ENCODE data around the gene PAX3. TPM values are rescaled to one million over a fixed set of nuclear protein-coding genes. Genes with fewer than 3 reads are reported as not detected.

Gene PAX3
- total RNA-seq, 1 donor from 2014 or later: not detected

DNA sequence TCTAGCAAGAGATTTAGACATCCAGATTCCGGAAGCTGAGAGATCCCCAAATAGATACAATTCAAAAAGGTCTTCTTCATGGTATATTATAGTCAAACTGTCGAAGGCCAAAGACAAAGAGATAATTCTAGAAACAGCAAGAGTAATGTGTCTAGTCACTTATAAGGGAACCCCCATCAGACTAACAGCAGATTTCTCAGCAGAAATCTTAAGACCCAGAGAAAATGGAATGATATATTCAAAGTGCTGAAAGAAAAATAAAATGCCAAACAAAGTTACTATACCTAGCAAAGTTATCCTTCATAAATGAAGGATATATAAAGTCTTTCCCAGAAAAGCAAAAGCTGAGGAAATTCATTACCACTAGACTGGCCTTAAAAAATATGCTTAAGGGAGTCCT, 36.1 kb upstream of the PAX3 start:
- Histone ChIP-seq H3K27ac (no peak overlapping the region), H3K4me1 (no peaks in the 10 kb centered on the region), H3K4me3 (no peak overlapping the region), H3K9me3 (no peaks in the 10 kb centered on the region), H3K36me3 (no peaks in the 10 kb centered on the region), H3K27me3 (no peaks in the 10 kb centered on the region)
- TF ChIP-seq, protein P1, sequence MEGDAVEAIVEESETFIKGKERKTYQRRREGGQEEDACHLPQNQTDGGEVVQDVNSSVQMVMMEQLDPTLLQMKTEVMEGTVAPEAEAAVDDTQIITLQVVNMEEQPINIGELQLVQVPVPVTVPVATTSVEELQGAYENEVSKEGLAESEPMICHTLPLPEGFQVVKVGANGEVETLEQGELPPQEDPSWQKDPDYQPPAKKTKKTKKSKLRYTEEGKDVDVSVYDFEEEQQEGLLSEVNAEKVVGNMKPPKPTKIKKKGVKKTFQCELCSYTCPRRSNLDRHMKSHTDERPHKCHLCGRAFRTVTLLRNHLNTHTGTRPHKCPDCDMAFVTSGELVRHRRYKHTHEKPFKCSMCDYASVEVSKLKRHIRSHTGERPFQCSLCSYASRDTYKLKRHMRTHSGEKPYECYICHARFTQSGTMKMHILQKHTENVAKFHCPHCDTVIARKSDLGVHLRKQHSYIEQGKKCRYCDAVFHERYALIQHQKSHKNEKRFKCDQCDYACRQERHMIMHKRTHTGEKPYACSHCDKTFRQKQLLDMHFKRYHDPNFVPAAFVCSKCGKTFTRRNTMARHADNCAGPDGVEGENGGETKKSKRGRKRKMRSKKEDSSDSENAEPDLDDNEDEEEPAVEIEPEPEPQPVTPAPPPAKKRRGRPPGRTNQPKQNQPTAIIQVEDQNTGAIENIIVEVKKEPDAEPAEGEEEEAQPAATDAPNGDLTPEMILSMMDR (IDR thresholded peaks at IDR 0.05): no peak
- TF ChIP-seq POLR2A (IDR thresholded peaks at IDR 0.05): no peak
- TF ChIP-seq POLR2AphosphoS5 (IDR thresholded peaks at IDR 0.05; ENCODE audit: insufficient read depth in 1 of 2, low read depth in 1 of 2): no peak
- intact Hi-C loops (cut with DNase I): no loop called here
- no peak for DNase-seq (ENCODE audit: extremely low spot score in 2 of 2)

DNA sequence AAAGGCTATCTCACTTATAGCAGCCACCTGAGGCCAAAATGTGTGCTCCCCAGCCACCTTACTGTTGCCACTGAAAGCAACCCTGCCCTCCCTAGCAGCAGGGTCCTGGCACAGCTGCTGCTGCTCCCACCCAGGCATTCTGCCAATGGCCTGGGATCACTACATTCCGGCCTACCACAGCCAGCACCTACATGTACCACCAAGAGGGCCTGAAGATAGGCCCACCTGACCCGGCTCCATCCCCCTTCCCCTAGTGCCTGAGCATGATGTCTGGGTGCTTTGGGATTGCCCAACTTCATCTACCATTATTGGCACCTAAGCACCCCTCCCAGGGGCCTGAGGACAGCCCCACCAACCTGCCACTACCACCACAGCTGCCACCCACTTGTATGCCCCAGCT, 34.6 kb upstream of the PAX3 start:
- Histone ChIP-seq H3K4me1 (no peaks in the 10 kb centered on the region), H3K27ac (no peak overlapping the region), H3K9me3 (no peaks in the 10 kb centered on the region), H3K27me3 (no peaks in the 10 kb centered on the region), H3K36me3 (no peaks in the 10 kb centered on the region), H3K4me3 (no peak overlapping the region)
- intact Hi-C loops (cut with DNase I): no loop called here
- TF ChIP-seq POLR2AphosphoS5 (IDR thresholded peaks at IDR 0.05; ENCODE audit: insufficient read depth in 1 of 2, low read depth in 1 of 2) (no peak), POLR2A (IDR thresholded peaks at IDR 0.05) (no peak)
- TF ChIP-seq, protein P1 (IDR thresholded peaks at IDR 0.05): no peak
- no peak for DNase-seq (ENCODE audit: extremely low spot score in 2 of 2)

DNA sequence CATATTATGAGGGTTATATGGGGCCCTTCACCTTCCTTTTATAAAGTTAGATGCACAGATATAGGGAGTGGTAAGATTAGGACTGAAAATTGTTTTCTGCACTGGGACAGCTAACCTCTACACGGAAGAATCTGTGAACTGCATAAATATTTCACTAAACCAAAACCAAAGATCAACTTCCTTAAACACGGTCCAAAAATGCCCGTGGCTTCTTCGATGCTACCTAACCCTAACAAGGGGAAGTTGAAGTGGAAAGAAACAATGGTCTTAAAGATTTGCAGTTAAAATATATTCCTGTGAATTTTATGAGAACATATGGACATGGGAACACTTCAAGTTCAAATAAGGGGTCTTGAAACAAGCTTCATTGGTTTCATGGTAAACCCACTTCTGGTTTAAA, 33.3 kb upstream of the PAX3 start:
- Histone ChIP-seq H3K36me3 (no peaks in the 10 kb centered on the region), H3K27me3 (no peaks in the 10 kb centered on the region), H3K27ac (no peak overlapping the region), H3K4me3 (no peak overlapping the region), H3K4me1 (no peaks in the 10 kb centered on the region), H3K9me3 (no peaks in the 10 kb centered on the region)
- TF ChIP-seq POLR2AphosphoS5 (IDR thresholded peaks at IDR 0.05; ENCODE audit: insufficient read depth in 1 of 2, low read depth in 1 of 2): no peak
- DNase-seq (ENCODE audit: extremely low spot score in 2 of 2): no peak
- intact Hi-C loops (cut with DNase I): no loop called here

DNA sequence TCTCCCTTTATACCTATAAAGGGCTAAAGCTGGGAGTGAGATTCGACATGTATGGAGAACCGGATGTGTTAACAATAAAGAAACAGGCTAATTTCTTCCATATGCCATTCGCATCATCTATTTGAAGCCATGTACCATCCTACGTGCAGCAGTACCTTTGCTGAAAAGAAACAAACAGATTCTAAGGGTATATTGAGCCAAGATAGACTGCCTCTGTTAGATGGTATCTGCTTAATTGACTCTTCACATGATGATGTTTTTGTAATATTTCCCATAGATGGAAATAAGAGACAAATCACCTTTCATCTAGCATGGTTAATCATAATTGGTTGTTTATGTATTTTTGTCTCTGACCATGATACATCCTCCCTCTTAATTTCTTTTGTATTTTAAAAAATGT, 32.1 kb upstream of the PAX3 start:
- no peaks in the 10 kb centered on the region for H3K4me1 ChIP-seq
- intact Hi-C loops (cut with DNase I): no loop called here
- no peaks in the 10 kb centered on the region for H3K36me3 ChIP-seq
- H3K27me3 ChIP-seq: no peaks in the 10 kb centered on the region
- H3K27ac ChIP-seq: no peak overlapping the region
- TF ChIP-seq, protein P1 (IDR thresholded peaks at IDR 0.05): no peak
- TF ChIP-seq POLR2A (IDR thresholded peaks at IDR 0.05): no peak
- no peak for TF ChIP-seq POLR2AphosphoS5 (IDR thresholded peaks at IDR 0.05; ENCODE audit: insufficient read depth in 1 of 2, low read depth in 1 of 2)
- H3K9me3 ChIP-seq: no peaks in the 10 kb centered on the region
- H3K4me3 ChIP-seq: no peak overlapping the region
- no peak for DNase-seq (ENCODE audit: extremely low spot score in 2 of 2)

DNA sequence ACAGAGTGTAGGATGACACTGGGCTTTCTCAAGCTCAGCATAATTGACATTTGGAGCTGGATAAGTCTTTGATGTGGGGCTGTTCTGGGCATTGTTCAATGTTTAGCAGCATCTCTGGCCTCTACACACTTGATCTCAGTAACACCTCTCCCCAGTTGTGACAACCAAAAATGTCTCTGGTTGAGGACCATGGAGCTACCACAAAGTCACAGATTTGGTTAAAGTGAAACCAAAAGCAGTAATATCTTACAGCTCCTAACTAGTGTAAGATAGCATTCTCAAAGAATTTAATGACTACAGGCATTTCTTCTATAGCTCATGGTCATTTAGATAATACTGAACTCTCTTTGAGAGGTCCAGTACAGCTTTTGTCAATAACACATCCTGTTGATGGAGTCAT, 23.4 kb upstream of the PAX3 start:
- no peak for DNase-seq (ENCODE audit: extremely low spot score in 2 of 2)
- Histone ChIP-seq H3K9me3 (no peaks in the 10 kb centered on the region), H3K36me3 (no peaks in the 10 kb centered on the region), H3K4me1 (peaks cover 23% of the 10 kb centered on the region), H3K27me3 (no peaks in the 10 kb centered on the region), H3K4me3 (no peak overlapping the region), H3K27ac (no peak overlapping the region)
- intact Hi-C loops (cut with DNase I): no loop called here
- no peak for TF ChIP-seq POLR2A (IDR thresholded peaks at IDR 0.05)

DNA sequence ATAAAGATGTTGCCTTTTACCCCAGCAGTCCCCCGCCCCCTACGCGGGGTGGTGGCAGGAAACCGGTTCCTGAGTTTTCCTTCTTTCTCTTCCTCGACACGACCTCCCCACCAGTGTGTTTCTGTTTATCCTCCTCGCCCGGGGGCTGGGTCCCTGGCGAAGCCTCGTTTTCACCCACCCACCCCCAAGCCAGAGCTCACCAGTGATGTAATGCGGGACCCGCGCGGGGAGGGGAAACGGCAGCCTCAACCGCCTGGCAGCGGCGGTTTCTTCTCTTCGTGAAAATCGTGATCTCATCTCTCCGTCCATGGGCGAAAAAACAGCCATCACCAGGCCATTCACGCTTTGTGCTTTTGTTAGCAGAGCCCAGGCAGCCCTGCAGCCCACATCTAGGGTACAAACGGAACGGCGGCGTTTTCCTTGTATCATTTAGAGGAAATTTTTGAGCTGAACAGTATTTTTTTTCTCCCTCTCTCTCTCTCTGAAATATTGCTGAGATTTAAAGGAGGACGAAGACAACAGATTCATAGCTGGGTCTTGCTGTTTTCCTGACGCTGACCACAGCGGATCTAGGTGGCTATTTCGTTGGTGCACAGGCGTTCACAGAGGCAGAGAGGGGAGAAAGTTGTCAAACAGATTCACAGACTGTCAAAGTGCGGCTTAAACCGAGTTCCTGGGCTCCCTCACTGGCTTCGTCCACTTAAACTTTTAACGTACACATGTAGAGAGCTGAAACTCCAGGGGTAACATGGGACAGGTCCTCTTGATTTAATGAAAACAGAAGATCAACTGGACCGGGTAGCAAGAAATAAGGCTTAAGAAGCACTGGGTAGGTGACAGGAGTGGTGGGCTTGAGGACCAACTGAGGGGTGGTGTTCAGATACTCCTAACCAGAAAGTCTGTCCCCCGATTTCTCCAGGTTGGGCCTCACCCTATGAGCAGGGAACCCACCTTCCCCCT, 21.9 kb upstream of the PAX3 start:
- Histone ChIP-seq H3K4me1 (peaks cover 23% of the 10 kb centered on the region), H3K27ac (no peak overlapping the region), H3K36me3 (no peaks in the 10 kb centered on the region), H3K27me3 (no peaks in the 10 kb centered on the region), H3K9me3 (no peaks in the 10 kb centered on the region), H3K4me3 (peak overlapping the region; percentile 48 to 50)
- intact Hi-C loops (cut with DNase I): no loop called here
- DNase-seq (ENCODE audit: extremely low spot score in 2 of 2): no peak
- TF ChIP-seq POLR2AphosphoS5 (IDR thresholded peaks at IDR 0.05; ENCODE audit: insufficient read depth in 1 of 2, low read depth in 1 of 2) (no peak), POLR2A (IDR thresholded peaks at IDR 0.05) (no peak)
- TF ChIP-seq, protein P1 (IDR thresholded peaks at IDR 0.05): no peak

All from vagina (tissue), 2 donors.